Measurements from ENCODE around the gene MBTPS1.

The MBTPS1 gene

GRCh38 chr16:84039696-84040095, 77.0 kb downstream of the MBTPS1 start:
- TF ChIP-seq CTCF (IDR thresholded peaks at IDR 0.05; ENCODE audit: borderline replicate concordance, insufficient read depth, low read depth, low read length), result no peak
- H3K4me3 ChIP-seq (ENCODE audit: low read depth, low read length), result no peak overlapping the region

GRCh38 chr16:84038469-84038868, 78.3 kb downstream of the MBTPS1 start:
- no peak for TF ChIP-seq CTCF (IDR thresholded peaks at IDR 0.05; ENCODE audit: borderline replicate concordance, insufficient read depth, low read depth, low read length)

GRCh38 chr16:84036982-84037425, 79.7 kb downstream of the MBTPS1 start:
- TF ChIP-seq CTCF (IDR thresholded peaks at IDR 0.05; ENCODE audit: borderline replicate concordance, insufficient read depth, low read depth, low read length), result no peak

More at GRCh38 chr16:84038469-84038868, 78.3 kb downstream of the MBTPS1 start:
- no peak overlapping the region for H3K4me3 ChIP-seq (ENCODE audit: low read depth, low read length)

GRCh38 chr16:84036131-84036530, 80.6 kb downstream of the MBTPS1 start:
- no peak for TF ChIP-seq CTCF (IDR thresholded peaks at IDR 0.05; ENCODE audit: borderline replicate concordance, insufficient read depth, low read depth, low read length)
- no peak overlapping the region for H3K4me3 ChIP-seq (ENCODE audit: low read depth, low read length)

More at GRCh38 chr16:84036982-84037425, 79.7 kb downstream of the MBTPS1 start:
- H3K4me3 ChIP-seq (ENCODE audit: low read depth, low read length), result no peak overlapping the region

GRCh38 chr16:84034516-84034915, 82.2 kb downstream of the MBTPS1 start:
- TF ChIP-seq CTCF (IDR thresholded peaks at IDR 0.05; ENCODE audit: borderline replicate concordance, insufficient read depth, low read depth, low read length), result no peak
- H3K4me3 ChIP-seq (ENCODE audit: low read depth, low read length), result no peak overlapping the region

GRCh38 chr16:84033251-84034195, 83.2 kb downstream of the MBTPS1 start:
- TF ChIP-seq CTCF (IDR thresholded peaks at IDR 0.05; ENCODE audit: borderline replicate concordance, insufficient read depth, low read depth, low read length), result no peak

More at GRCh38 chr16:84033251-84034195, 83.2 kb downstream of the MBTPS1 start:
- H3K4me3 ChIP-seq (ENCODE audit: low read depth, low read length), result no peak overlapping the region

Data from GM12875 (cell line).